Ectodermal cell (in vitro differentiated cells): ENCODE data around the gene SSTR5.
"Not testable (repeated sequence)": the region's sequence is repeated elsewhere in the genome, so short reads cannot be mapped to it uniquely, and the experiment has no call there.

Experiments used
- H3K27ac ChIP-seq: 2 replicates; pipeline ENCODE4 v1.7.0; 2013; ENCODE audit warnings: mild to moderate bottlenecking, low read depth, low read length; ENCODE audit not compliant: insufficient read depth, poor library complexity, severe bottlenecking
- H3K27me3 ChIP-seq: 2 replicates; pipeline ENCODE4 v1.7.0; 2013; ENCODE audit warnings: mild to moderate bottlenecking, low read length; ENCODE audit not compliant: insufficient read depth, control insufficient read depth, poor library complexity, severe bottlenecking
- H3K36me3 ChIP-seq: one replicate; pipeline ENCODE4 v1.7.0; 2013; ENCODE audit warnings: low read length; ENCODE audit not compliant: control insufficient read depth, insufficient read depth
- H3K4me1 ChIP-seq: one replicate; pipeline ENCODE4 v1.7.0; 2013; ENCODE audit warnings: low read length; ENCODE audit not compliant: control insufficient read depth, insufficient read depth
- H3K4me3 ChIP-seq: 2 replicates; pipeline ENCODE4 v1.7.0; 2013; ENCODE audit warnings: low read depth, low read length, control low read depth; ENCODE audit not compliant: insufficient read depth
- H3K9me3 ChIP-seq: 2 replicates; pipeline ENCODE4 v1.7.0; 2013; ENCODE audit warnings: mild to moderate bottlenecking, low read length, moderate library complexity; ENCODE audit not compliant: control insufficient read depth
- WGBS, 2 experiments: methylation state at CpG; one replicate each; pipeline ENCODE4 v1.1.7; 2013; ENCODE audit warnings: missing lambda C conversion rate in 2 of 2; 5-methylcytosine and 5-hydroxymethylcytosine counted together

Gene SSTR5

GRCh38 chr16:1081734-1082265 is 9.3 kb downstream of the SSTR5 start:
- H3K4me3 ChIP-seq: no peak overlapping the region
- H3K9me3 ChIP-seq: no peaks in the 10 kb centered on the region
- no peaks in the 10 kb centered on the region for H3K36me3 ChIP-seq
- no peak overlapping the region for H3K27ac ChIP-seq
- H3K4me1 ChIP-seq: peaks cover 18% of the 10 kb centered on the region
- peaks cover 3% of the 10 kb centered on the region for H3K27me3 ChIP-seq
- WGBS, 2 experiments: 86 to 89% methylated on average over 22 of the region's 22 CpGs

GRCh38 chr16:1082266-1082951 is 9.9 kb downstream of the SSTR5 start:
- Histone ChIP-seq H3K36me3 (no peaks in the 10 kb centered on the region), H3K27ac (no peak overlapping the region), H3K27me3 (peaks cover 3% of the 10 kb centered on the region), H3K9me3 (no peaks in the 10 kb centered on the region), H3K4me3 (no peak overlapping the region), H3K4me1 (peaks cover 18% of the 10 kb centered on the region)
- WGBS, 2 experiments: 84 to 87% methylated on average over 21 of the region's 21 CpGs

GRCh38 chr16:1082952-1083675 is 10.6 kb downstream of the SSTR5 start:
- WGBS, 2 experiments: 89 to 91% methylated on average over 34 of the region's 34 CpGs
- no peak overlapping the region for H3K4me3 ChIP-seq

GRCh38 chr16:1084971-1085370 is 12.4 kb downstream of the SSTR5 start:
- no peaks in the 10 kb centered on the region for H3K9me3 ChIP-seq
- H3K27me3 ChIP-seq: no peaks in the 10 kb centered on the region
- H3K4me1 ChIP-seq: peaks cover 20% of the 10 kb centered on the region
- H3K27ac ChIP-seq: no peak overlapping the region
- H3K36me3 ChIP-seq: no peaks in the 10 kb centered on the region
- H3K4me3 ChIP-seq: no peak overlapping the region
- WGBS, 2 experiments: 92% methylated on average over 6 of the region's 6 CpGs

More at GRCh38 chr16:1082952-1083675, 10.6 kb downstream of the SSTR5 start:
- Histone ChIP-seq H3K9me3 (no peaks in the 10 kb centered on the region), H3K36me3 (no peaks in the 10 kb centered on the region), H3K27me3 (peaks cover 3% of the 10 kb centered on the region), H3K27ac (no peak overlapping the region), H3K4me1 (peaks cover 18% of the 10 kb centered on the region)

- not testable (repeated sequence) for H3K27ac ChIP-seq, H3K27me3 ChIP-seq, H3K9me3 ChIP-seq, H3K4me3 ChIP-seq, H3K36me3 ChIP-seq
- WGBS, 2 experiments: 92 to 96% methylated on average over 10 of the region's 10 CpGs
- H3K4me1 ChIP-seq: peaks cover 20% of the 10 kb centered on the region
These were observed 13.9 kb downstream of the SSTR5 start for GRCh38 chr16:1086443-1086842.

- Histone ChIP-seq H3K27me3 (no peaks in the 10 kb centered on the region), H3K27ac (no peak overlapping the region), H3K4me3 (no peak overlapping the region), H3K9me3 (no peaks in the 10 kb centered on the region), H3K36me3 (no peaks in the 10 kb centered on the region), H3K4me1 (peaks cover 20% of the 10 kb centered on the region)
- 83 to 88% methylated on average over 40 of the region's 40 CpGs for WGBS, 2 experiments
These were observed 16.0 kb downstream of the SSTR5 start for GRCh38 chr16:1088295-1089170.

- no peaks in the 10 kb centered on the region for H3K9me3 ChIP-seq
- no peak overlapping the region for H3K27ac ChIP-seq
- H3K27me3 ChIP-seq: no peaks in the 10 kb centered on the region
- H3K4me1 ChIP-seq: peaks cover 20% of the 10 kb centered on the region
- no peak overlapping the region for H3K4me3 ChIP-seq
- 95% methylated on average over 17 of the region's 17 CpGs for WGBS, 2 experiments
- H3K36me3 ChIP-seq: no peaks in the 10 kb centered on the region
These were observed 16.9 kb downstream of the SSTR5 start for GRCh38 chr16:1089439-1089821.

GRCh38 chr16:1089822-1090619 is 17.5 kb downstream of the SSTR5 start:
- Histone ChIP-seq H3K4me1 (peaks cover 20% of the 10 kb centered on the region), H3K9me3 (no peaks in the 10 kb centered on the region), H3K27ac (no peak overlapping the region), H3K36me3 (no peaks in the 10 kb centered on the region), H3K4me3 (no peak overlapping the region), H3K27me3 (no peaks in the 10 kb centered on the region)
- 84% methylated on average over 38 of the region's 38 CpGs for WGBS, 2 experiments

- Histone ChIP-seq H3K27ac (no peak overlapping the region), H3K36me3 (no peaks in the 10 kb centered on the region), H3K4me3 (no peak overlapping the region), H3K9me3 (no peaks in the 10 kb centered on the region), H3K27me3 (no peaks in the 10 kb centered on the region), H3K4me1 (peaks cover 20% of the 10 kb centered on the region)
- WGBS, 2 experiments: 77 to 79% methylated on average over 27 of the region's 27 CpGs
These were observed 18.4 kb downstream of the SSTR5 start for GRCh38 chr16:1090620-1091587.
